HepG2 (cell line): Measurements from ENCODE around the gene MICAL3. TPM values are rescaled to one million over a fixed set of nuclear protein-coding genes. Genes with fewer than 3 reads are reported as not detected.

ENCODE experiments used
- ATAC-seq: fragments of 200-7000 bp; cut with Tn5 transposase; 3 replicates; pipeline ENCODE4 v1.9.1; 2020; ENCODE audit warnings: mild to moderate bottlenecking, moderate library complexity
- BruUV-seq: library from RNA; stranded (reverse); fragments of 400-500 nt; replicated peaks from 2 replicates; lab custom pipeline; 2021; lab: Mats Ljungman, UMichigan
- CTCF ChIA-PET: fragments of 300-600 bp; formaldehyde crosslinking; extraction: SDS; loops from one replicate; lab custom pipeline; 2021; ENCODE audit warnings: low total read pairs, inconsistent platforms, low intra/inter-chr PET ratio; lab: Yijun Ruan, JAX
- POLR2A ChIA-PET: fragments of 350-600 bp; sonication (Branson Sonifier 250); formaldehyde crosslinking; loops from one replicate; lab custom pipeline; 2020; ENCODE audit warnings: antibody characterized with exemption, inconsistent platforms; lab: Yijun Ruan, JAX
- DNase-seq: peaks from one replicate; pipeline ENCODE4 v3.0.0-alpha.2; 2015; ENCODE audit warnings: low spot score
- FAIRE-seq: peaks from 3 replicates; lab custom pipeline; 2011; peaks lifted over from hg19 to GRCh38; lab: Jason Lieb, UNC
- H2AFZ ChIP-seq: one replicate; pipeline ENCODE4 v1.6.1; 2011; ENCODE audit warnings: low read length, inconsistent platforms
- H3K27ac ChIP-seq: fragments of 300-600 bp; 3 replicates; pipeline ENCODE4 v1.8.0; 2011; ENCODE audit warnings: mixed run types, mild to moderate bottlenecking, mixed read lengths, low read length, inconsistent platforms; ENCODE audit not compliant: insufficient read depth; ENCODE audit errors: extremely low read length
- H3K27me3 ChIP-seq, 2 experiments: fragments of 200-600 bp in 1 of 2; 2 replicates in 1 of 2; 3 replicates in 1 of 2; pipeline versions ENCODE4 v1.6.0 to v1.8.0; 2011; ENCODE audit warnings: low read length in 2 of 2, mild to moderate bottlenecking in 2 of 2, moderate library complexity in 2 of 2, inconsistent platforms in 1 of 2; ENCODE audit not compliant: insufficient read depth in 2 of 2, control insufficient read depth in 1 of 2
- H3K36me3 ChIP-seq, 2 experiments: fragments of 200-600 bp in 1 of 2; replicated peaks in 1 of 2; 2 replicates in 1 of 2; 3 replicates in 1 of 2; pipeline versions ENCODE4 v1.5.1 to v1.8.0; 2011; ENCODE audit warnings: low read length in 2 of 2, inconsistent platforms in 1 of 2; ENCODE audit not compliant: insufficient read depth in 2 of 2, control insufficient read depth in 1 of 2
- H3K4me1 ChIP-seq: 2 replicates; pipeline ENCODE4 v1.5.1; 2012; ENCODE audit warnings: low read length, inconsistent platforms; ENCODE audit not compliant: insufficient read depth
- H3K4me2 ChIP-seq: 2 replicates; pipeline ENCODE4 v1.6.0; 2011; ENCODE audit warnings: low read depth, low read length, inconsistent platforms
- H3K4me3 ChIP-seq, 3 experiments: fragments of 200-600 bp in 1 of 3; sonication (generic), shearing (Covaris generic) in 1 of 3; replicated peaks in 1 of 3; 2 replicates each; pipeline ENCODE4 v1.5.1; 2011 to 2016; ENCODE audit warnings: low read length in 3 of 3, inconsistent platforms in 2 of 3, low read depth in 2 of 3, mild to moderate bottlenecking in 2 of 3, control low read depth in 1 of 3, mixed read lengths in 1 of 3; ENCODE audit not compliant: insufficient read depth in 1 of 3
- H3K79me2 ChIP-seq: one replicate; pipeline ENCODE4 v1.6.1; 2011; ENCODE audit warnings: low read length, inconsistent platforms; ENCODE audit not compliant: insufficient read depth
- H3K9ac ChIP-seq: 2 replicates; pipeline ENCODE4 v1.6.0; 2011; ENCODE audit warnings: mild to moderate bottlenecking, low read depth, low read length, inconsistent platforms; ENCODE audit not compliant: insufficient read depth
- H3K9me3 ChIP-seq: 2 replicates; pipeline ENCODE4 v1.5.1; 2012; ENCODE audit warnings: mild to moderate bottlenecking, low read length
- H4K20me1 ChIP-seq: 2 replicates; pipeline ENCODE4 v1.6.0; 2011; ENCODE audit warnings: inconsistent platforms, mild to moderate bottlenecking, low read length, moderate library complexity; ENCODE audit not compliant: insufficient read depth
- AGO2 ChIP-seq: fragments of 200-400 bp; formaldehyde crosslinking; optimal IDR thresholded peaks from 2 replicates; pipeline ENCODE3; 2017; ENCODE audit warnings: mild to moderate bottlenecking, low read depth, low read length, moderate library complexity
- ARHGAP35 ChIP-seq: sonication (generic); formaldehyde crosslinking; IDR thresholded peaks from 2 replicates; pipeline ENCODE4 v1.9.0; 2022; ENCODE audit warnings: mild to moderate bottlenecking, inconsistent platforms, moderate library complexity, missing genetic modification reagents, borderline replicate concordance
- ATF7-NPFF ChIP-seq: sonication (generic); formaldehyde crosslinking; IDR thresholded peaks from 2 replicates; pipeline ENCODE4 v1.8.1; 2023; ENCODE audit warnings: mild to moderate bottlenecking, low read depth, missing genetic modification reagents, moderate library complexity
- CEBPB ChIP-seq: IDR thresholded peaks from 2 replicates; pipeline ENCODE4 v1.6.1; 2011; ENCODE audit warnings: low read depth, low read length, improper control_type of control experiment, borderline replicate concordance
- HNRNPK ChIP-seq: fragments of 200-400 bp; formaldehyde crosslinking; IDR thresholded peaks from 2 replicates; pipeline ENCODE4 v1.6.1; 2018; ENCODE audit warnings: low read length, low read depth, moderate library complexity, mild to moderate bottlenecking; ENCODE audit not compliant: poor library complexity, severe bottlenecking
- PBX2 ChIP-seq: IDR thresholded peaks from 2 replicates; pipeline ENCODE4 v1.6.1; 2016; ENCODE audit warnings: control low read depth
- RBM22 ChIP-seq: fragments of 200-400 bp; formaldehyde crosslinking; optimal IDR thresholded peaks from 2 replicates; pipeline ENCODE3; 2017; ENCODE audit warnings: mild to moderate bottlenecking, low read length, moderate library complexity
- TAF15 ChIP-seq: fragments of 200-400 bp; formaldehyde crosslinking; IDR thresholded peaks from one replicate; pipeline ENCODE4 v1.6.1; 2018; ENCODE audit warnings: mild to moderate bottlenecking, low read depth, low read length; ENCODE audit not compliant: poor library complexity, severe bottlenecking
- TRAFD1 ChIP-seq: sonication (generic); formaldehyde crosslinking; IDR thresholded peaks from 2 replicates; pipeline ENCODE4 v1.5.1; 2020; ENCODE audit warnings: missing genetic modification reagents, mild to moderate bottlenecking, borderline replicate concordance
- XBP1 ChIP-seq: sonication (generic); formaldehyde crosslinking; IDR thresholded peaks from 2 replicates; pipeline ENCODE4 v1.5.0; 2020; ENCODE audit warnings: missing genetic modification reagents
- ZNF567 ChIP-seq: sonication (generic); formaldehyde crosslinking; IDR thresholded peaks from 2 replicates; pipeline ENCODE4 v1.8.1; 2023; ENCODE audit warnings: mild to moderate bottlenecking, missing genetic modification reagents, borderline replicate concordance
- WGBS: methylation state at CpG from one replicate; pipeline ENCODE4 v1.1.6; 2017; ENCODE audit warnings: low lambda C conversion rate; 5-methylcytosine and 5-hydroxymethylcytosine counted together
- in situ Hi-C: cut with HindIII; loops from 2 replicates; pipeline ENCODE4 v1.10.0; 2017; ENCODE audit warnings: low pct_unique_long_range_greater_than_20kb; ENCODE audit not compliant: extremely low pct_ligation_motif_present
- intact Hi-C: fragments of 100-400 bp; cut with micrococcal nuclease; formaldehyde crosslinking; loops from one replicate; pipeline ENCODE4 v1.10.0; 2022; ENCODE audit not compliant: unreplicated experiment
- polyA plus RNA-seq, 8 experiments: library from polyadenylated mRNA; depleted of rRNA in 3 of 8; stranded (reverse) in 7 of 8; unstranded in 1 of 8; fragments of >200 nt; fragmentation: Illumina TruSeq in 4 of 8; extraction: Trizol in 4 of 8; gene quantifications; 2 replicates each; pipeline versions ENCODE4 v1.2.1 to v1.2.3, GENCODE V29; 2011 to 2016; ENCODE audit warnings: low read depth in 4 of 8, missing spikeins in 1 of 8, mixed read lengths in 1 of 8; ENCODE audit not compliant: insufficient read depth in 1 of 8
- total RNA-seq, 5 experiments: library from RNA; depleted of rRNA; stranded (reverse); fragments of >200 nt; fragmentation: Illumina TruSeq; extraction: Trizol; gene quantifications; 2 replicates each; pipeline ENCODE4 v1.2.3, GENCODE V29; 2016; ENCODE audit warnings: low read depth in 1 of 5

The MICAL3 gene
- total and polyA plus RNA-seq, 2 of the 13 experiments (the other 11 are each of a cell fraction or from before 2014, with no cell fraction given) = 5.3 to 12.5 TPM

GRCh38 chr22:17864398-17865182 is 159.8 kb downstream of the MICAL3 start:
- H4K20me1 ChIP-seq = no peaks in the 10 kb centered on the region
- no peak for FAIRE-seq
- H3K9me3 ChIP-seq = no peaks in the 10 kb centered on the region
- ATAC-seq = no peak
- no TSS peak for BruUV-seq
- no peaks in the 10 kb centered on the region for H3K4me1 ChIP-seq
- H3K4me2 ChIP-seq = no peak overlapping the region
- WGBS = 98% methylated on average over 27 of the region's 27 CpGs
- H3K79me2 ChIP-seq = no peaks in the 10 kb centered on the region
- peaks cover 27 to 36% of the 10 kb centered on the region in 2 experiments for H3K36me3 ChIP-seq
- in situ Hi-C loops = no loop called here
- DNase-seq = no peak
- H3K4me3 ChIP-seq = no peak overlapping the region
- no peak overlapping the region for H3K27ac ChIP-seq
- intact Hi-C loops = no loop called here
- no peak overlapping the region for H2AFZ ChIP-seq
- no peaks in the 10 kb centered on the region for H3K27me3 ChIP-seq
- CTCF ChIA-PET = no interaction called here
- TF ChIP-seq XBP1 (CRISPR knock-in tag) = no peak
- no peak for TF ChIP-seq TAF15
- TF ChIP-seq ATF7-NPFF (CRISPR knock-in tag) = no peak
- no peak for TF ChIP-seq CEBPB
- peak; percentile 63 for TF ChIP-seq RBM22
- no peak for TF ChIP-seq ZNF567 (CRISPR knock-in tag)
- no peak for TF ChIP-seq TRAFD1 (CRISPR knock-in tag)
- TF ChIP-seq AGO2 = peak; percentile 24
- no peak for TF ChIP-seq ARHGAP35 (CRISPR knock-in tag)
- no peak for TF ChIP-seq PBX2
- TF ChIP-seq HNRNPK = no peak
- TF ChIP-seq, all 625 proteins: peak for 2
- POLR2A ChIA-PET = no interaction called here
- no peak overlapping the region for H3K9ac ChIP-seq
